Measurements from ENCODE around the gene LAMA4. TPM values are rescaled to one million over a fixed set of nuclear protein-coding genes. Genes with fewer than 3 reads are reported as not detected.
"Not testable (repeated sequence)": the region's sequence is repeated elsewhere in the genome, so short reads cannot be mapped to it uniquely, and the experiment has no call there.

LAMA4 gene
- total RNA-seq, 4 donors from 2014 or later = 229 to 524 (median 468) TPM

GRCh38 chr6:112113431-112113830, 140.9 kb downstream of the LAMA4 start:
- Histone ChIP-seq H3K9me3 (no peaks in the 10 kb centered on the region), H3K4me3 (no peak overlapping the region), H3K36me3 (peaks cover 0 to 94% (median 4%) of the 10 kb centered on the region in 3 donors), H3K4me1 (no peaks in the 10 kb centered on the region), H3K27me3 (no peaks in the 10 kb centered on the region), H3K27ac (no peak overlapping the region)
- 59 to 74% methylated on average over 3 of the region's 3 CpGs for WGBS, 2 donors
- TF ChIP-seq POLR2A (IDR thresholded peaks at IDR 0.05) = no peak
- TF ChIP-seq CTCF (IDR thresholded peaks at IDR 0.05) = no peak
- no peak for TF ChIP-seq EP300 (IDR thresholded peaks at IDR 0.05)
- DNase-seq (ENCODE audit: low spot score in 2 of 2) = no peak

GRCh38 chr6:112109262-112109661, 145.1 kb downstream of the LAMA4 start:
- no peak for DNase-seq (ENCODE audit: low spot score in 2 of 2)
- H3K36me3 ChIP-seq = peaks cover 0 to 87% (median 6%) of the 10 kb centered on the region in 3 donors
- WGBS, 2 donors = 70% methylated on average over 9 of the region's 9 CpGs

GRCh38 chr6:112106562-112106961, 147.8 kb downstream of the LAMA4 start:
- Histone ChIP-seq H3K4me3 (no peak overlapping the region), H3K27me3 (no peaks in the 10 kb centered on the region), H3K27ac (no peak overlapping the region), H3K36me3 (peaks cover 0 to 75% (median 6%) of the 10 kb centered on the region in 3 donors), H3K4me1 (no peaks in the 10 kb centered on the region), H3K9me3 (peaks cover 0 to 13% (median 0%) of the 10 kb centered on the region in 4 donors)
- no peak for DNase-seq (ENCODE audit: low spot score in 2 of 2)
- TF ChIP-seq CTCF (IDR thresholded peaks at IDR 0.05) = no peak
- WGBS, 2 donors = 68 to 82% methylated on average over 2 of the region's 2 CpGs

More at GRCh38 chr6:112109262-112109661, 145.1 kb downstream of the LAMA4 start:
- no peaks in the 10 kb centered on the region for H3K4me1 ChIP-seq
- H3K27me3 ChIP-seq = no peaks in the 10 kb centered on the region
- peaks cover 0 to 13% (median 0%) of the 10 kb centered on the region in 4 donors for H3K9me3 ChIP-seq
- H3K27ac ChIP-seq = no peak overlapping the region
- no peak overlapping the region for H3K4me3 ChIP-seq
- TF ChIP-seq EP300 (IDR thresholded peaks at IDR 0.05) = no peak
- no peak for TF ChIP-seq POLR2A (IDR thresholded peaks at IDR 0.05)
- TF ChIP-seq CTCF (IDR thresholded peaks at IDR 0.05) = no peak

- not testable (repeated sequence) for H3K4me3 ChIP-seq; H3K27ac ChIP-seq; H3K4me1 ChIP-seq; DNase-seq (ENCODE audit: low spot score in 2 of 2); H3K27me3 ChIP-seq
- Histone ChIP-seq H3K9me3 (peaks cover 0 to 13% (median 0%) of the 10 kb centered on the region in 4 donors), H3K36me3 (peaks cover 0 to 73% (median 6%) of the 10 kb centered on the region in 3 donors)
- 89 to 94% methylated on average over 2 of the region's 2 CpGs for whole genome bisulfite sequencing, 2 donors
Measured at GRCh38 chr6:112106026-112106425, 148.3 kb downstream of the LAMA4 start.

- no peak for TF ChIP-seq EP300 (IDR thresholded peaks at IDR 0.05)
- no peak for TF ChIP-seq CTCF (IDR thresholded peaks at IDR 0.05)
- TF ChIP-seq POLR2A (IDR thresholded peaks at IDR 0.05) = no peak
- WGBS, 2 donors = 66 to 70% methylated on average over 4 of the region's 4 CpGs
- Histone ChIP-seq H3K36me3 (peaks cover 0 to 46% (median 0%) of the 10 kb centered on the region in 3 donors), H3K4me3 (no peak overlapping the region), H3K27ac (no peak overlapping the region), H3K9me3 (no peaks in the 10 kb centered on the region), H3K27me3 (no peaks in the 10 kb centered on the region), H3K4me1 (no peaks in the 10 kb centered on the region)
- no peak for DNase-seq (ENCODE audit: low spot score in 2 of 2)
Measured at GRCh38 chr6:112100561-112100960, 153.8 kb downstream of the LAMA4 start.

- no peak overlapping the region for H3K4me3 ChIP-seq
- peaks cover 0 to 30% (median 0%) of the 10 kb centered on the region in 3 donors for H3K36me3 ChIP-seq
- no peaks in the 10 kb centered on the region for H3K4me1 ChIP-seq
- no peak for DNase-seq (ENCODE audit: low spot score in 2 of 2)
- H3K27ac ChIP-seq = no peak overlapping the region
- TF ChIP-seq POLR2A (IDR thresholded peaks at IDR 0.05) (no peak), CTCF (IDR thresholded peaks at IDR 0.05) (no peak), EP300 (IDR thresholded peaks at IDR 0.05) (no peak)
- WGBS, 2 donors = 63 to 91% methylated on average over 2 of the region's 2 CpGs
- H3K9me3 ChIP-seq = no peaks in the 10 kb centered on the region
- H3K27me3 ChIP-seq = no peaks in the 10 kb centered on the region
Measured at GRCh38 chr6:112096901-112097300, 157.5 kb downstream of the LAMA4 start.
